Stomach (tissue), 9 donors: Measurements from ENCODE around the gene SLC24A3. TPM values are rescaled to one million over a fixed set of nuclear protein-coding genes. Genes with fewer than 3 reads are reported as not detected.

Experiments used
- DNase-seq, 2 donors: peaks; one replicate each; pipeline versions ENCODE4 v3.0.0 to v3.0.0-alpha.2; 2013 to 2019
- H3K27ac ChIP-seq, 5 donors: fragments of 200-600 bp in 4 of 5; sonication (generic) in 4 of 5; one replicate each; pipeline ENCODE4 v1.5.1; 2013 to 2019; ENCODE audit warnings: mild to moderate bottlenecking in 1 of 5, moderate library complexity in 1 of 5
- H3K27me3 ChIP-seq, 3 donors: fragments of 200-600 bp; sonication (generic); one replicate each; pipeline ENCODE4 v1.5.1; 2017 to 2019; ENCODE audit warnings: mixed run types in 1 of 3
- H3K36me3 ChIP-seq, 4 donors: fragments of 200-600 bp; sonication (generic); 1 replicate in 3 of 4; 2 replicates in 1 of 4; pipeline ENCODE4 v1.5.1; 2016 to 2019
- H3K4me1 ChIP-seq, 4 donors: fragments of 200-600 bp; sonication (generic); one replicate each; pipeline ENCODE4 v1.5.1; 2016 to 2019
- H3K4me3 ChIP-seq, 4 donors: fragments of 200-600 bp; sonication (generic) in 3 of 4; one replicate each; pipeline ENCODE4 v1.5.1; 2016 to 2019; ENCODE audit warnings: mild to moderate bottlenecking in 1 of 4
- H3K9me3 ChIP-seq, 4 donors: fragments of 200-600 bp; sonication (generic); one replicate each; pipeline ENCODE4 v1.5.1; 2016 to 2019
- EP300 ChIP-seq: sonication (generic); formaldehyde crosslinking; IDR thresholded peaks from one replicate; pipeline ENCODE4 v1.6.1; 2017; ENCODE audit warnings: antibody characterized with exemption
- POLR2A ChIP-seq, 4 donors: fragments of 450-650 bp; IDR thresholded peaks; one replicate each; pipeline ENCODE4 v1.6.1; 2016; ENCODE audit warnings: antibody characterized with exemption in 4 of 4, control low read depth in 2 of 4, mild to moderate bottlenecking in 1 of 4, moderate library complexity in 1 of 4
- POLR2AphosphoS5 ChIP-seq, 3 donors: sonication (generic); formaldehyde crosslinking; IDR thresholded peaks; one replicate each; pipeline ENCODE4 v1.6.1; 2016; ENCODE audit warnings: antibody characterized with exemption in 3 of 3
- WGBS, 5 donors: extraction: QIAGEN DNeasy Blood & Tissue Kit in 3 of 5; methylation state at CpG; one replicate each; pipeline versions ENCODE4 v1.1.5 to v1.1.7; 2013 to 2018; 5-methylcytosine and 5-hydroxymethylcytosine counted together
- intact Hi-C: fragments of 100-400 bp; cut with DNase I; formaldehyde crosslinking; loops from one replicate; pipeline ENCODE4 v1.15.1; 2023; ENCODE audit warnings: low total_unique reads
- polyA plus RNA-seq, 3 donors: library from polyadenylated mRNA; stranded (reverse); fragments of 200-250 nt; gene quantifications; one replicate each; pipeline ENCODE4 v1.2.3, GENCODE V29; 2013
- total RNA-seq, 5 donors: library from RNA; depleted of rRNA; stranded (reverse); fragments of >200 nt; gene quantifications; one replicate each; pipeline versions ENCODE4 v1.1.0 to v1.2.3, GENCODE V29; 2014 to 2016
- TF ChIP-seq, protein P1 (sequence below), 7 experiments: fragments of 450-650 bp in 4 of 7; fragments of 200-600 bp in 3 of 7; sonication (generic) in 3 of 7; IDR thresholded peaks; one replicate each; pipeline ENCODE4 v1.5.1; 2016 to 2019; ENCODE audit warnings: antibody characterized with exemption in 7 of 7, control low read depth in 2 of 7, mild to moderate bottlenecking in 1 of 7
- donor health status: healthy with polysubstance abuse.
- donor health status: Bipolar disorder and iron deficiency.
- donor health status: healthy.

The SLC24A3 gene
- total and polyA plus RNA-seq, 8 donors: 1.8 to 9.0 (median 4.5) TPM

DNA sequence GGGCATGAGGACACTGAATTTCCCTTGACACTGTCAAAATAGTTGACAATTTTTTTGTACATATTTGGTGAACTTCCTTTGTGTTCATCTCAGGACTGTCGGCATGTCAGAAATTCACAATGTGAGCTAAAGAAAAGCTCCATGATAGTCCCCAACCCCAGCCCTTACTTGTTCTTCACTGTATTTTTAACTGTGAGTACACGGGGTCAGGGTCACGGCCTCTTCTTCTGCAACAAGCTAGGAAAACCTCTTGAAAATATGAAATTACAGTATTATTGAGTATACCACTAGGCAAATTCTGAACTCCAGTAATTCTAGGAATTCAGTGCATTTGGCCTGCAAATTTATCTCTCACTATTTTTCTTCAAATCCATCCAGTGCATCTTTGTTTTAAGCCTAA lies 199.4 kb downstream of the SLC24A3 start:
- no peak for DNase-seq
- peaks cover 0 to 4% (median 0%) of the 10 kb centered on the region in 4 donors for H3K4me1 ChIP-seq
- 86 to 94% (median 90%) methylated on average over 3 of the region's 3 CpGs for WGBS, 5 donors
- no peaks in the 10 kb centered on the region for H3K36me3 ChIP-seq
- H3K27ac ChIP-seq: no peak overlapping the region
- no peak overlapping the region for H3K4me3 ChIP-seq
- H3K9me3 ChIP-seq: no peaks in the 10 kb centered on the region
- TF ChIP-seq POLR2AphosphoS5 (IDR thresholded peaks at IDR 0.05) (no peak), POLR2A (IDR thresholded peaks at IDR 0.05) (no peak)
- TF ChIP-seq, protein P1, sequence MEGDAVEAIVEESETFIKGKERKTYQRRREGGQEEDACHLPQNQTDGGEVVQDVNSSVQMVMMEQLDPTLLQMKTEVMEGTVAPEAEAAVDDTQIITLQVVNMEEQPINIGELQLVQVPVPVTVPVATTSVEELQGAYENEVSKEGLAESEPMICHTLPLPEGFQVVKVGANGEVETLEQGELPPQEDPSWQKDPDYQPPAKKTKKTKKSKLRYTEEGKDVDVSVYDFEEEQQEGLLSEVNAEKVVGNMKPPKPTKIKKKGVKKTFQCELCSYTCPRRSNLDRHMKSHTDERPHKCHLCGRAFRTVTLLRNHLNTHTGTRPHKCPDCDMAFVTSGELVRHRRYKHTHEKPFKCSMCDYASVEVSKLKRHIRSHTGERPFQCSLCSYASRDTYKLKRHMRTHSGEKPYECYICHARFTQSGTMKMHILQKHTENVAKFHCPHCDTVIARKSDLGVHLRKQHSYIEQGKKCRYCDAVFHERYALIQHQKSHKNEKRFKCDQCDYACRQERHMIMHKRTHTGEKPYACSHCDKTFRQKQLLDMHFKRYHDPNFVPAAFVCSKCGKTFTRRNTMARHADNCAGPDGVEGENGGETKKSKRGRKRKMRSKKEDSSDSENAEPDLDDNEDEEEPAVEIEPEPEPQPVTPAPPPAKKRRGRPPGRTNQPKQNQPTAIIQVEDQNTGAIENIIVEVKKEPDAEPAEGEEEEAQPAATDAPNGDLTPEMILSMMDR (IDR thresholded peaks at IDR 0.05): no peak
- no peaks in the 10 kb centered on the region for H3K27me3 ChIP-seq
- intact Hi-C loops: no loop called here

DNA sequence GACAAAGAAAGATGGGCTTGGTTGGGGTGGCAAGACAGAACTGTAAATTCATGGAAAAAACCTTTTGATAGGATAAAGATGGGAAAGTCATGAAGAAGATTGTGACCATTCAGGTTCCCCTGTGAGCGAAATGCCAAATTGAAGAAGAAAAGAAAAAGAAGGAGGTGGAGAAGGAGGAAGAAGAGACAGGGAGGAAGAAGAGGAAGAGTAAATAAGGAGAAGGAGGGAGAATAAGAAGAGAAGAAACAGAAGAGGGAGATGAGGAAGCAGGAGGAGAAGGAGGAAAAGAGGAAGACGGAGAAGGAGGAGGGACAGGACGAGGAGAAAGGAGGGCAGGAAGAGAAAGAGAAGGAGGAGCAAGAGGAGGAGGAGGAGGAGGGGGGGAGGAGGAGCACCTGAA lies 199.8 kb downstream of the SLC24A3 start:
- Histone ChIP-seq H3K27me3 (no peaks in the 10 kb centered on the region), H3K36me3 (no peaks in the 10 kb centered on the region), H3K4me3 (no peak overlapping the region), H3K9me3 (no peaks in the 10 kb centered on the region), H3K4me1 (peaks cover 0 to 4% (median 0%) of the 10 kb centered on the region in 4 donors), H3K27ac (no peak overlapping the region)
- DNase-seq: no peak
- no peak for TF ChIP-seq EP300
- TF ChIP-seq POLR2AphosphoS5 (IDR thresholded peaks at IDR 0.05): no peak
- TF ChIP-seq POLR2A (IDR thresholded peaks at IDR 0.05): no peak
- TF ChIP-seq, protein P1 (IDR thresholded peaks at IDR 0.05): no peak
- intact Hi-C loops: no loop called here
- WGBS, 5 donors: 81 to 92% (median 86%) methylated on average over 3 of the region's 3 CpGs

DNA sequence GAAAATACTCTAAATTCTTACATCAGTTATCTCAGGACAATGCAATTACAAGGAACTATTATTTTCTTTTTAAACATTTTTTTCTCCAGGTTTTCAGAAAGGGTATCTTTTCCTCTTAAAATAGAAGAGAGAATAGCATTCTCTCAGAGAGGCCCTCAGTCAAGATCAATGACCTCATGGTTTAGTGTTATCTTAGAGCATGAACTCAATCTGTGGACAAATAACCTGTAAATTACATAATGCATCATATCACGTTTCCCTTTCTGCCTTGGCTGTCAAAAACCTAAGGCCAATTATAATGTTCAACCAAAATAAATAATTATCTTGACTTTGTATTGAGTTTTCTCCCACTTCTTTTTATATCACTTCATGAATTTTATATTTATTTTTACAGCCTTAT lies 202.2 kb downstream of the SLC24A3 start:
- intact Hi-C loops: no loop called here

DNA sequence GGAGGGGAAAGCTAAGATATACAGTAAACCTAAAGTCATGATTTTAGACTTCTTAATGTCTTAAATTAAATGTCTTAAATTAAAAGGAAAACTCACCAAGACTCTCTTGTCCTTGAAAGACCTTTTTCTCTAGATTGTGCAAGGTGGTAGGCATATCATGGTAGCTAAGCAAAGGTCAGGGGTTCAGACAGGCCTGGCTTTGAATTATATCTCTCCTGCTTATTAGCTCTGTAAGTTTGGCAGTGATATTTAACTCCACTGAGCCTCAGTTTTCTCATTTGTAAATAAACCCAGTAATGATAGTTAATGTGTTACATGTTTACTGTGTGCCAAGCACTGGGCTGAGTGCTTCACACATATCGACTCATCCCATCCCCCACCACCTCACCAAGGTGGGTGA lies 203.3 kb downstream of the SLC24A3 start:
- TF ChIP-seq POLR2A (IDR thresholded peaks at IDR 0.05) (no peak), EP300 (no peak), POLR2AphosphoS5 (IDR thresholded peaks at IDR 0.05) (no peak)
- TF ChIP-seq, protein P1 (IDR thresholded peaks at IDR 0.05): no peak
- no peak overlapping the region for H3K4me3 ChIP-seq
- no peak for DNase-seq
- H3K27ac ChIP-seq: no peak overlapping the region
- peaks cover 0 to 4% (median 0%) of the 10 kb centered on the region in 4 donors for H3K4me1 ChIP-seq
- intact Hi-C loops: no loop called here
- 31 to 65% (median 44%) methylated on average over 1 of the region's 1 CpG for WGBS, 5 donors
- H3K36me3 ChIP-seq: no peaks in the 10 kb centered on the region
- H3K9me3 ChIP-seq: no peaks in the 10 kb centered on the region
- no peaks in the 10 kb centered on the region for H3K27me3 ChIP-seq

More for the DNA sequence above, 202.2 kb downstream of the SLC24A3 start:
- H3K4me1 ChIP-seq: peaks cover 0 to 4% (median 0%) of the 10 kb centered on the region in 4 donors
- H3K27me3 ChIP-seq: no peaks in the 10 kb centered on the region
- no peaks in the 10 kb centered on the region for H3K9me3 ChIP-seq
- no peak for DNase-seq
- H3K36me3 ChIP-seq: no peaks in the 10 kb centered on the region
- WGBS, 5 donors: 21 to 38% (median 33%) methylated on average over 1 of the region's 1 CpG
- H3K4me3 ChIP-seq: no peak overlapping the region
- no peak for TF ChIP-seq POLR2AphosphoS5 (IDR thresholded peaks at IDR 0.05)
- TF ChIP-seq, protein P1 (IDR thresholded peaks at IDR 0.05): no peak
- no peak for TF ChIP-seq EP300
- no peak for TF ChIP-seq POLR2A (IDR thresholded peaks at IDR 0.05)
- H3K27ac ChIP-seq: no peak overlapping the region
